Naive B cell (primary cell): ENCODE data around the gene DHRS12. TPM values are rescaled to one million over a fixed set of nuclear protein-coding genes. Genes with fewer than 3 reads are reported as not detected.

Experiments used
- ATAC-seq, 2 donors: fragments of 150-1000 bp; cut with Tn5 transposase; 2 replicates each; pipeline ENCODE4 v1.10.0; 2021; ENCODE audit warnings: low read depth in 2 of 2, mild to moderate bottlenecking in 2 of 2, moderate library complexity in 2 of 2
- DNase-seq: peaks from one replicate; pipeline ENCODE4 v3.0.0; 2022
- H3K27ac Mint-ChIP-seq, 6 donors: one replicate each; pipeline ENCODE4 v1.8.0; 2020 to 2022; ENCODE audit warnings: mild to moderate bottlenecking in 6 of 6, mixed read lengths in 6 of 6, moderate library complexity in 5 of 6, inconsistent platforms in 2 of 6
- H3K27me3 Mint-ChIP-seq, 3 donors: one replicate each; pipeline ENCODE4 v1.8.0; 2021 to 2022; ENCODE audit warnings: mixed read lengths in 3 of 3, mild to moderate bottlenecking in 1 of 3
- H3K36me3 Mint-ChIP-seq, 2 donors: one replicate each; pipeline ENCODE4 v1.8.0; 2020 to 2022; ENCODE audit warnings: mixed read lengths in 2 of 2, inconsistent platforms in 1 of 2, mild to moderate bottlenecking in 1 of 2
- H3K4me1 Mint-ChIP-seq, 3 donors: one replicate each; pipeline ENCODE4 v1.8.0; 2020 to 2022; ENCODE audit warnings: mixed read lengths in 3 of 3, inconsistent platforms in 1 of 3, mild to moderate bottlenecking in 1 of 3, moderate library complexity in 1 of 3
- H3K4me3 Mint-ChIP-seq, 8 donors: one replicate each; pipeline ENCODE4 v1.8.0; 2020 to 2022; ENCODE audit warnings: mild to moderate bottlenecking in 8 of 8, mixed read lengths in 8 of 8, moderate library complexity in 8 of 8, inconsistent platforms in 2 of 8
- H3K9me3 Mint-ChIP-seq, 7 donors: one replicate each; pipeline ENCODE4 v1.8.0; 2020 to 2022; ENCODE audit warnings: mixed read lengths in 7 of 7, mild to moderate bottlenecking in 5 of 7, inconsistent platforms in 2 of 7, moderate library complexity in 1 of 7
- polyA plus RNA-seq, 6 donors: library from polyadenylated mRNA; unstranded; fragments of 300-500 nt; fragmentation: Illumina TruSeq; gene quantifications; one replicate each; pipeline ENCODE4 v1.2.3, GENCODE V29; 2021; ENCODE audit warnings: low read depth in 6 of 6

Gene DHRS12
- polyA plus RNA-seq, 6 donors from 2014 or later = 18.5 to 26.6 (median 22.3) TPM

DNA sequence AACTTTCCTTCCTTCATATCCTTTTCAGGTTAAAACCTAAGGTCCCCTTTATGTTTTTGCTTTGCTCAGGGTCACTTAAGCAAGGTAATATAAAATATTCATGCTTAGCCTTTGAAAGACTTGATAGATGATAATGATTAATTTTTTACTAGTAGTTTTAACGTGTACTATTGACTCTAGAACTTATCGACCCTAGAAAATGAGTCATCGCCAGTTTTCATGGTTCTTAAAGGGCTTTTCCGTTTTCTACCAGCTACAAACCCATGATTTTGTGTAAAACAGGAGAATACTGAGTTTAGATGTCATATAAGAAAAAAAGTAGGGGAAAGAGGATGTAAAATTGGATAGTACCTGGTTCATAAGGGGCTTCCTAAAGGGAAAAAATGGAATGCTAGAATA lies 75.7 kb downstream of the DHRS12 start:
- H3K4me1 Mint-ChIP-seq = peaks cover 0 to 1% (median under 1%) of the 10 kb centered on the region in 3 donors
- H3K4me3 Mint-ChIP-seq = no peak overlapping the region
- DNase-seq (no peak), ATAC-seq (no peak)
- H3K9me3 Mint-ChIP-seq = no peaks in the 10 kb centered on the region
- H3K27me3 Mint-ChIP-seq = no peaks in the 10 kb centered on the region
- H3K36me3 Mint-ChIP-seq = peaks cover 12 to 15% of the 10 kb centered on the region in 2 donors
- no peak overlapping the region for H3K27ac Mint-ChIP-seq

DNA sequence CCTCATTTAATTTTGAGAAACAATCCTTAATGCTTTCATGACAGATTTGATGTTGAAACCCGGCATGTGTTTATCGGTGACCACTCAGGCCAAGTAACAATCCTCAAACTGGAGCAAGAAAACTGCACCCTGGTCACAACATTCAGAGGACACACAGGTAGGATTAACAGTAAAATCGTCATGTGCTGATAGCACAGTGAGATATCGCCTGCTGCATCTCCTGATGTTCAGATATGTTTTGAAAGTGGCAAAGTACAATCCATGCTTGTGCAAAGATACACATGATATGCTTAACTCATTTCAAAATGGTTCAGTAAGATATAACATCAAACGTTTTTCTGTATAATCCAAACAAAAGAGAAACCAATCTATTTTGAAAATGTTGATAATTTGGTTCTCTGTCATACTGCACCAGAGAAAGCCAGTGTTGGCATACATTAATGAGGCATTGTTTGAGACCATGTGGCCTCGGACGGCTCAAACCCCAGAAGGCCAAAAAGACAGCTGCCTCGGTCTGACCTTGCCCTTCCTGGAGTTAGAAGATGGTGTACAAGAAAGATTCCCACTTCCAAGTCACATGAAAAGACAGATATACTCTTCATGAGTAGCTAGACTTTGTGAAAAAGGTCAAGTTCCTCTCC lies 76.2 kb downstream of the DHRS12 start:
- Mint-ChIP-seq H3K9me3 (no peaks in the 10 kb centered on the region), H3K27ac (no peak overlapping the region), H3K36me3 (peaks cover 12 to 15% of the 10 kb centered on the region in 2 donors), H3K4me3 (no peak overlapping the region), H3K27me3 (no peaks in the 10 kb centered on the region), H3K4me1 (no peaks in the 10 kb centered on the region)
- DNase-seq (no peak), ATAC-seq (no peak)

DNA sequence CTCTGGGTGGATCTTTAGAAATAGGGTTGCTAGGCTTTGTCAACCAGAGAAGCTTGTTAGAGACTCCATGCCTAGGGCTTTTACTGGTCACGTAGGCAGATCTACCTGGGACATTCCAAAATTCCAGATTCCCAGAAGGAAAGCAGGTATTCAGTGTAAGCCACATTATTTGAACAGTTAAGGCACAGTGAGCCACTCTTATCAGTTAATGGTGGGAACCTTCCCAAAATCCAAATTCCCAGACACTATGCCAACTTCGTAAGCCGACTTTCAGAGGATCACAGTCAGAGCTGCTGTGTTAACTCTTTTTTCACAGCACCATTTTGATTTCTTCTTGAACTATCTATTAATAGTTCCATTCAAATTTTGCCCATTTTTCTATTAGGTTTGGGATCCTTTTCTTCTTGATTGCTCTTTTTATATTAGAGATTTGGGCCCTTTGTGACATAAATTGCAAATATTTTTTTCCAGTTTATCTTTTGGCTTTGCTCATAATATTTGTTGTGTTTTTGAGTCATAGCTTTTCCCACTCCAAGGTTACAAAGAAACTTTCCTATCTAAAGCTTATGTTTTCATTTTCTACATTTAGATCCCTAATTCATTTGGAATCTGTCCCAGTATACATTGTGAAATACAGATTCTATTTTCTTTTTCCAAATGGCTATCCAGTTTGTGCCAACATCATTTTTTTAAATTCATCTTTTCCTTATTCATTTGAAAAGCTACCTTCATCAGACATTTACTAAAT lies 77.3 kb downstream of the DHRS12 start:
- ATAC-seq (no peak), DNase-seq (no peak)
- Mint-ChIP-seq H3K27ac (peak overlapping the region in 1 of 6 donors; percentile 17), H3K36me3 (peaks cover 13 to 15% of the 10 kb centered on the region in 2 donors), H3K27me3 (no peaks in the 10 kb centered on the region), H3K4me3 (no peak overlapping the region), H3K9me3 (no peaks in the 10 kb centered on the region), H3K4me1 (peaks cover 0 to 5% (median 0%) of the 10 kb centered on the region in 3 donors)

DNA sequence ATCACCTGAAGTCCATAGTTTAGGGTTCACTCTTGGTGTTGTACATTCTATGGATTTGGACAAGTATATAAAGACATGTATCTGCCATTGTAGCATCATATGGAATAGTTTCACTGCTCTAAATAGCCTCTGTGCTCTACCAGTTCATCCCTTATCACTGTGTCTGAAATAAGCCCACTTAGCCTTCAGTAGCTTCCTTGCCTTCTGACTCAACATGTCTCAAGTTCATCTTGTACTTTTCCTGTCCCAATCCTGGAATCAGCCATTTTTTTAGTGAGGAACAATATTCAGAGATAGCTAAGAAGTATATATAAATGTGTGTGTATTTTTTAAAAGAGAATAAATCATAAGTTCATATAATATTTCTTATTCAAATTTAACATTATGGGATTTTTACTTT lies 79.2 kb downstream of the DHRS12 start:
- no peak for ATAC-seq
- H3K4me3 Mint-ChIP-seq = no peak overlapping the region
- peaks cover 0 to 13% (median 6%) of the 10 kb centered on the region in 3 donors for H3K4me1 Mint-ChIP-seq
- no peak for DNase-seq
- no peaks in the 10 kb centered on the region for H3K9me3 Mint-ChIP-seq
- no peaks in the 10 kb centered on the region for H3K27me3 Mint-ChIP-seq
- H3K36me3 Mint-ChIP-seq = peaks cover 15% of the 10 kb centered on the region in 2 donors
- H3K27ac Mint-ChIP-seq = no peak overlapping the region

DNA sequence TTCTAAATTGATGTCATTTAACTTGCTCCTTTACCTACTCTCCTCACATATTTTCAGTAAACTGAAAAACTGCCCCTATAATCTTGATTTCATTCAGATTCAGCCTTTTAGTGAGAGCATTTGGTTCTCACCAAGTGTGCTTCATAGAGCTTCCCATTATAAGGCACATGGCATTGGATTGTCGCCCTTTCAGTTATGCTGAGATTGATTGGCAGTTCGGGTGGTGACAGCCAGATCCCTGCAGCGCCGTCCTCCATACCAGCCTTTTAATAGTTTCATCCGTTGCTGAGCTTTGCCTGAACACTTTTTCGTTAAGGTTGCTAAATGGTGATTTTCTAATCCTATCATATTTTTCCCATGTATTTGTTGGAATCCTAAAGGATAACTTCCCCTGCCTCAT lies 80.4 kb downstream of the DHRS12 start:
- H3K36me3 Mint-ChIP-seq = peaks cover 15% of the 10 kb centered on the region in 2 donors
- H3K4me1 Mint-ChIP-seq = peaks cover 4 to 13% (median 6%) of the 10 kb centered on the region in 3 donors
- H3K27ac Mint-ChIP-seq = peak overlapping the region in 1 of 6 donors; percentile 1
- no peak overlapping the region for H3K4me3 Mint-ChIP-seq
- ATAC-seq (no peak), DNase-seq (no peak)
- H3K27me3 Mint-ChIP-seq = no peaks in the 10 kb centered on the region
- no peaks in the 10 kb centered on the region for H3K9me3 Mint-ChIP-seq

DNA sequence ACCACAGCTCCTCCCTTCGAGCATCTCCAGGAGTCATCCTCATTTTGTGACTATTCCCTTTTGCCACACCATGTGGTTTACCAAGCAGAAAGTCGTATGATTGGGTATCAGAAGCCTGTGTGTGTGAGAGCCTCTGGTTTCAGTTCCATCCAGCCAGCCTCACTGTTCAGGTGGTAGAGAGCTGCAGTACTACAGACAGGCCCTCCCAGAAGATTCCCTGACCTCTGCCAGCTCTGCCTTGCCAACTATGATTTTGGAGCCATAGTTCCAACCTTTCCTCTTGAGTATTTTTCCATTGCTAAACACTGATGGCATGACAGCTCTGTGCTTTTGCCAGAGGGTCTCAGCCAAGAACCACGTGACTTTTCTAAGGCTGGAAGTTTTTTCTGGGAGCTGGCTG lies 82.5 kb downstream of the DHRS12 start:
- no peaks in the 10 kb centered on the region for H3K9me3 Mint-ChIP-seq
- no peak for DNase-seq
- H3K4me1 Mint-ChIP-seq = peaks cover 4 to 13% (median 6%) of the 10 kb centered on the region in 3 donors
- ATAC-seq = peak in 1 of 2 donors; percentile 47
- H3K27me3 Mint-ChIP-seq = no peaks in the 10 kb centered on the region
- H3K27ac Mint-ChIP-seq = peak overlapping the region in 4 of 6 donors; percentile 29 to 73 (median 50)
- no peak overlapping the region for H3K4me3 Mint-ChIP-seq
- peaks cover 15% of the 10 kb centered on the region in 2 donors for H3K36me3 Mint-ChIP-seq

DNA sequence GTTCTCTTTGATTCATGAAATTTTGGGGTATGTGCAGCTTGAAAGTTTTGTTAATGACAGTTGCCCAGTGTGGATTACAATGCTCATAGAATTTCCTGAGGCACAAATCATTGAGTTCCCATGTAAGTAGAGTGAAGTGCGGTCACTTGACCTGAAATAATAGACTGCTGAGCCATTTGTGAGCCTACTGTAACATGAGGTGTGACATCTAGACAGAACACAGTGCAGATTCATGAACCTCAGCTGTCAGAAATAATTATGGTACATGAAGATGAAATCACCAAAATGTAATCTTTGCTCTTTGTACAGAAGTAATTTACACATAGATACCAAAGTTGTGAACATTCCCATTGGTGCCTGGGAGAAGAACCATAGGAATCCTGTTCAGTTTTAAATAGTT lies 84.6 kb downstream of the DHRS12 start:
- DNase-seq = no peak
- no peak overlapping the region for H3K4me3 Mint-ChIP-seq

More for the DNA sequence above, 84.6 kb downstream of the DHRS12 start:
- peaks cover 4 to 13% (median 11%) of the 10 kb centered on the region in 3 donors for H3K4me1 Mint-ChIP-seq
- no peaks in the 10 kb centered on the region for H3K27me3 Mint-ChIP-seq
- H3K36me3 Mint-ChIP-seq = peaks cover 8 to 9% of the 10 kb centered on the region in 2 donors
- no peaks in the 10 kb centered on the region for H3K9me3 Mint-ChIP-seq
- ATAC-seq = no peak
- peak overlapping the region in 2 of 6 donors; percentile 53 to 84 for H3K27ac Mint-ChIP-seq

Other genes starting within 250 kb of the DHRS12 start
- gene WDFY2, start 219.7 kb downstream of the DHRS12 start, polyA plus RNA-seq = 10 to 100 TPM in 1 of 6 donors, 1 to 10 TPM in 5; 7.6 to 13.6 (median 8.0) TPM
- gene TMEM272, start 41.0 kb upstream of the DHRS12 start, polyA plus RNA-seq = under 1 TPM in 2 of 6 donors, not detected in 4; 0.09 to 0.11 TPM
- not detected for gene CCDC70, start 57.8 kb upstream of the DHRS12 start, polyA plus RNA-seq
- gene ATP7B, start 207.3 kb upstream of the DHRS12 start, polyA plus RNA-seq = under 1 TPM in 1 of 6 donors, not detected in 5; 0.04 TPM
- gene ALG11, start 208.2 kb upstream of the DHRS12 start, polyA plus RNA-seq = 10 to 100 TPM; 16.3 to 36.6 (median 28.7) TPM
- 1 to 10 TPM in 4 of 6 donors, under 1 TPM in 1, not detected in 1; 0.93 to 3.4 (median 2.0) TPM for gene UTP14C, start 220.5 kb upstream of the DHRS12 start, polyA plus RNA-seq